ENCODE results near the gene EXO5. TPM values are rescaled to one million over a fixed set of nuclear protein-coding genes. Genes with fewer than 3 reads are reported as not detected.

Gene EXO5
- total and polyA plus RNA-seq, 2 of the 13 experiments (the other 11 are each of a cell fraction or from before 2014, with no cell fraction given): 9.9 to 20.5 TPM

DNA sequence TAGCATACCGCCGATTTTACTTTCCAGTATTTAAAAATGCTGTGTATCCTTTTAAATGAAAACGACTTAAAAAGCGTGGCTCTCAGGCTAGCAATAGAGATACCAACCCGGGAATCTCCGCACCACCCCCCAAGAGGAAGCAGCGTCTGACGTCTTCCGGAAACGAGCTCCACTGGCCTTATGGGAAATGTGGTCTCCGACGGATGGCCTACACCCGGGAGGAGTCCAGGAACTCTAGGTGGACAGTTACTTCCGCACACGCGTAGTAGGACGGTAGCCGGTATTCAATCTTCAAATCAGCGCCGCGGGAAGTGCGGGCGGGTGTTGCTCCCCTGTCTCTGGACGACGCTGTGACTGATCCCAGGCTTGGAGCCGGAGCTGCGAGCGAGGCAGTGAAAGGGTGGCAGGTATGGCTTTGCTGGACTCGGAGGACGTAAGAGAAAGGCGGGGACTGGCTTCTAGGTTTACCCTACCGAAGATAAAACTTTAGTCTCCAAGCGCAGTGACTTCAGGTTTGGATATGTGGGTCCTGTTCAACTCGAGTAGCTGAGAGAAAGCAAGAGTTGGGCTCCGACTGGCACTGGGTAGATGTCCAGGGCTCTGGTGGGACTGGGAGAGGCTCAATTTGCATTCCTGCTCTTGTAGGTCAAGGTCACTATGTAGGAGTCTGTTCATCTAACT lies 23.0 kb downstream of the EXO5 start, which contains the start of gene ZNF684 (continued):
- TF ChIP-seq, protein P1, sequence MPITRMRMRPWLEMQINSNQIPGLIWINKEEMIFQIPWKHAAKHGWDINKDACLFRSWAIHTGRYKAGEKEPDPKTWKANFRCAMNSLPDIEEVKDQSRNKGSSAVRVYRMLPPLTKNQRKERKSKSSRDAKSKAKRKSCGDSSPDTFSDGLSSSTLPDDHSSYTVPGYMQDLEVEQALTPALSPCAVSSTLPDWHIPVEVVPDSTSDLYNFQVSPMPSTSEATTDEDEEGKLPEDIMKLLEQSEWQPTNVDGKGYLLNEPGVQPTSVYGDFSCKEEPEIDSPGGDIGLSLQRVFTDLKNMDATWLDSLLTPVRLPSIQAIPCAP (CRISPR knock-in tag; IDR thresholded peaks at IDR 0.05; ENCODE audit: low read depth): no peak
- TF ChIP-seq IKZF4 (CRISPR knock-in tag; IDR thresholded peaks at IDR 0.05; ENCODE audit: borderline replicate concordance, low read depth, not compliant biosample characterization) (no peak), NKX3-1 (CRISPR knock-in tag; IDR thresholded peaks at IDR 0.05) (no peak), ZNF878 (CRISPR knock-in tag; IDR thresholded peaks at IDR 0.05) (no peak), ZNF501 (CRISPR knock-in tag; IDR thresholded peaks at IDR 0.05) (peak; percentile 55), SNAI1 (CRISPR knock-in tag; IDR thresholded peaks at IDR 0.05; ENCODE audit: borderline replicate concordance) (0 out of 2 replicates have a peak, but pooled peaks have one; percentile 24), ZNF350 (CRISPR knock-in tag; IDR thresholded peaks at IDR 0.05; ENCODE audit: borderline replicate concordance, low read depth) (peak; percentile 69; the same call in 1 of the 2 replicates), YEATS2 (CRISPR knock-in tag; IDR thresholded peaks at IDR 0.05; ENCODE audit: borderline replicate concordance) (peak; percentile 76; the same call in 1 of the 2 replicates), ARHGAP35 (CRISPR knock-in tag; IDR thresholded peaks at IDR 0.05; ENCODE audit: borderline replicate concordance) (0 out of 2 replicates have a peak, but pooled peaks have one; percentile 15), ZC3H4 (CRISPR knock-in tag; IDR thresholded peaks at IDR 0.05; ENCODE audit: borderline replicate concordance) (no peak), KMT2B (CRISPR knock-in tag; IDR thresholded peaks at IDR 0.05) (peak; percentile 70; the same call in 1 of the 2 replicates), ZMYM4 (CRISPR knock-in tag; IDR thresholded peaks at IDR 0.05) (peak; percentile 74), ZNF34 (CRISPR knock-in tag; IDR thresholded peaks at IDR 0.05; ENCODE audit: borderline replicate concordance) (no peak), PAWR (CRISPR knock-in tag; IDR thresholded peaks at IDR 0.05; ENCODE audit: borderline replicate concordance) (no peak), MATR3 (CRISPR knock-in tag; IDR thresholded peaks at IDR 0.05) (no peak), ZNF12 (CRISPR knock-in tag; IDR thresholded peaks at IDR 0.05) (no peak)
- TF ChIP-seq, protein P2, sequence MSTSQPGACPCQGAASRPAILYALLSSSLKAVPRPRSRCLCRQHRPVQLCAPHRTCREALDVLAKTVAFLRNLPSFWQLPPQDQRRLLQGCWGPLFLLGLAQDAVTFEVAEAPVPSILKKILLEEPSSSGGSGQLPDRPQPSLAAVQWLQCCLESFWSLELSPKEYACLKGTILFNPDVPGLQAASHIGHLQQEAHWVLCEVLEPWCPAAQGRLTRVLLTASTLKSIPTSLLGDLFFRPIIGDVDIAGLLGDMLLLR (CRISPR knock-in tag; IDR thresholded peaks at IDR 0.05): peak; percentile 21; the same call in 1 of the 2 replicates
- TF ChIP-seq, protein P3, sequence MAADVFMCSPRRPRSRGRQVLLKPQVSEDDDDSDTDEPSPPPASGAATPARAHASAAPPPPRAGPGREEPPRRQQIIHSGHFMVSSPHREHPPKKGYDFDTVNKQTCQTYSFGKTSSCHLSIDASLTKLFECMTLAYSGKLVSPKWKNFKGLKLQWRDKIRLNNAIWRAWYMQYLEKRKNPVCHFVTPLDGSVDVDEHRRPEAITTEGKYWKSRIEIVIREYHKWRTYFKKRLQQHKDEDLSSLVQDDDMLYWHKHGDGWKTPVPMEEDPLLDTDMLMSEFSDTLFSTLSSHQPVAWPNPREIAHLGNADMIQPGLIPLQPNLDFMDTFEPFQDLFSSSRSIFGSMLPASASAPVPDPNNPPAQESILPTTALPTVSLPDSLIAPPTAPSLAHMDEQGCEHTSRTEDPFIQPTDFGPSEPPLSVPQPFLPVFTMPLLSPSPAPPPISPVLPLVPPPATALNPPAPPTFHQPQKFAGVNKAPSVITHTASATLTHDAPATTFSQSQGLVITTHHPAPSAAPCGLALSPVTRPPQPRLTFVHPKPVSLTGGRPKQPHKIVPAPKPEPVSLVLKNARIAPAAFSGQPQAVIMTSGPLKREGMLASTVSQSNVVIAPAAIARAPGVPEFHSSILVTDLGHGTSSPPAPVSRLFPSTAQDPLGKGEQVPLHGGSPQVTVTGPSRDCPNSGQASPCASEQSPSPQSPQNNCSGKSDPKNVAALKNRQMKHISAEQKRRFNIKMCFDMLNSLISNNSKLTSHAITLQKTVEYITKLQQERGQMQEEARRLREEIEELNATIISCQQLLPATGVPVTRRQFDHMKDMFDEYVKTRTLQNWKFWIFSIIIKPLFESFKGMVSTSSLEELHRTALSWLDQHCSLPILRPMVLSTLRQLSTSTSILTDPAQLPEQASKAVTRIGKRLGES (CRISPR knock-in tag; IDR thresholded peaks at IDR 0.05; ENCODE audit: borderline replicate concordance): no peak
- TF ChIP-seq, protein P4, sequence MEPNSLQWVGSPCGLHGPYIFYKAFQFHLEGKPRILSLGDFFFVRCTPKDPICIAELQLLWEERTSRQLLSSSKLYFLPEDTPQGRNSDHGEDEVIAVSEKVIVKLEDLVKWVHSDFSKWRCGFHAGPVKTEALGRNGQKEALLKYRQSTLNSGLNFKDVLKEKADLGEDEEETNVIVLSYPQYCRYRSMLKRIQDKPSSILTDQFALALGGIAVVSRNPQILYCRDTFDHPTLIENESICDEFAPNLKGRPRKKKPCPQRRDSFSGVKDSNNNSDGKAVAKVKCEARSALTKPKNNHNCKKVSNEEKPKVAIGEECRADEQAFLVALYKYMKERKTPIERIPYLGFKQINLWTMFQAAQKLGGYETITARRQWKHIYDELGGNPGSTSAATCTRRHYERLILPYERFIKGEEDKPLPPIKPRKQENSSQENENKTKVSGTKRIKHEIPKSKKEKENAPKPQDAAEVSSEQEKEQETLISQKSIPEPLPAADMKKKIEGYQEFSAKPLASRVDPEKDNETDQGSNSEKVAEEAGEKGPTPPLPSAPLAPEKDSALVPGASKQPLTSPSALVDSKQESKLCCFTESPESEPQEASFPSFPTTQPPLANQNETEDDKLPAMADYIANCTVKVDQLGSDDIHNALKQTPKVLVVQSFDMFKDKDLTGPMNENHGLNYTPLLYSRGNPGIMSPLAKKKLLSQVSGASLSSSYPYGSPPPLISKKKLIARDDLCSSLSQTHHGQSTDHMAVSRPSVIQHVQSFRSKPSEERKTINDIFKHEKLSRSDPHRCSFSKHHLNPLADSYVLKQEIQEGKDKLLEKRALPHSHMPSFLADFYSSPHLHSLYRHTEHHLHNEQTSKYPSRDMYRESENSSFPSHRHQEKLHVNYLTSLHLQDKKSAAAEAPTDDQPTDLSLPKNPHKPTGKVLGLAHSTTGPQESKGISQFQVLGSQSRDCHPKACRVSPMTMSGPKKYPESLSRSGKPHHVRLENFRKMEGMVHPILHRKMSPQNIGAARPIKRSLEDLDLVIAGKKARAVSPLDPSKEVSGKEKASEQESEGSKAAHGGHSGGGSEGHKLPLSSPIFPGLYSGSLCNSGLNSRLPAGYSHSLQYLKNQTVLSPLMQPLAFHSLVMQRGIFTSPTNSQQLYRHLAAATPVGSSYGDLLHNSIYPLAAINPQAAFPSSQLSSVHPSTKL (CRISPR knock-in tag; IDR thresholded peaks at IDR 0.05): peak; percentile 38; the same call in 1 of the 2 replicates
